H1 (cell line): ENCODE results near the gene FRS2. TPM values are rescaled to one million over a fixed set of nuclear protein-coding genes. Genes with fewer than 3 reads are reported as not detected.

Source experiments
- CHD2 ChIP-seq: IDR thresholded peaks from 2 replicates; pipeline ENCODE4 v1.6.1; 2012; ENCODE audit warnings: low read length, improper control_type of control experiment
- polyA plus RNA-seq, 7 experiments: library from polyadenylated mRNA; depleted of rRNA in 3 of 7; stranded (reverse) in 5 of 7; unstranded in 2 of 7; fragments of >200 nt in 5 of 7; fragments of 200-250 nt in 2 of 7; gene quantifications; 1 replicate in 5 of 7; 2 replicates in 1 of 7; 4 replicates in 1 of 7; pipeline versions ENCODE4 v1.2.1 to v1.2.3, GENCODE V29; 2011 to 2013; ENCODE audit warnings: missing spikeins in 2 of 7, mixed read lengths in 2 of 7
- total RNA-seq: library from RNA; stranded (reverse); fragmentation: NEBNext Ultra II Directional; extraction: Animal tissue kit (Norgen Biotek cat#: 25700); gene quantifications from 2 replicates; pipeline ENCODE4 v1.2.1, GENCODE V29; 2021
- TF ChIP-seq, protein P1 (sequence below), 3 experiments: IDR thresholded peaks; 1 replicate in 2 of 3; 2 replicates in 1 of 3; pipeline versions ENCODE4 v1.5.1 to v1.6.1; 2011; ENCODE audit warnings: low read length in 3 of 3, mild to moderate bottlenecking in 3 of 3, inconsistent platforms in 2 of 3, low read depth in 1 of 3, moderate library complexity in 1 of 3; ENCODE audit not compliant: insufficient read depth in 1 of 3; ENCODE audit errors: control extremely low read depth in 1 of 3

FRS2 gene
- total and polyA plus RNA-seq, 2 of the 8 experiments (the other 6 are each of a cell fraction or from before 2014, with no cell fraction given), result 10.3 to 35.8 TPM

DNA sequence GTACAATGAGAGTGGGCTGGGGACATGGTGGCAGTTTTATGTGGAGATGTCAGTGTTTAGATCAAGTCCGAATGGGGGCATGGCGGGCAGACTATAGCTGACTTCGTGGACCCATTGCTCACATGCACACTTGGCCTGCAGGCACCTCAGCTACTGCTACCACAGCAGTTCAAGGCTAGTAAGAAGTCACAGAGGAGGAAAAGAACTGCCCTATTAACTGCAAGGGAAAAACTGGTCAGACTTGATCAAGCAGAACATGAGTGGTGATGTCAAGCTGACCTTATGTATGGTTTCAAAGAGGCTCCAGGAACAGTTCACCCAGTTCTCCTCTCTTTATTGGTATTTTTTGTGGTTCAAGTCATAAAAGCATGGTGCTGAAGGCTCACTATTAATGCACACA, 30.2 kb upstream of the FRS2 start (continued):
- TF ChIP-seq, protein P1, sequence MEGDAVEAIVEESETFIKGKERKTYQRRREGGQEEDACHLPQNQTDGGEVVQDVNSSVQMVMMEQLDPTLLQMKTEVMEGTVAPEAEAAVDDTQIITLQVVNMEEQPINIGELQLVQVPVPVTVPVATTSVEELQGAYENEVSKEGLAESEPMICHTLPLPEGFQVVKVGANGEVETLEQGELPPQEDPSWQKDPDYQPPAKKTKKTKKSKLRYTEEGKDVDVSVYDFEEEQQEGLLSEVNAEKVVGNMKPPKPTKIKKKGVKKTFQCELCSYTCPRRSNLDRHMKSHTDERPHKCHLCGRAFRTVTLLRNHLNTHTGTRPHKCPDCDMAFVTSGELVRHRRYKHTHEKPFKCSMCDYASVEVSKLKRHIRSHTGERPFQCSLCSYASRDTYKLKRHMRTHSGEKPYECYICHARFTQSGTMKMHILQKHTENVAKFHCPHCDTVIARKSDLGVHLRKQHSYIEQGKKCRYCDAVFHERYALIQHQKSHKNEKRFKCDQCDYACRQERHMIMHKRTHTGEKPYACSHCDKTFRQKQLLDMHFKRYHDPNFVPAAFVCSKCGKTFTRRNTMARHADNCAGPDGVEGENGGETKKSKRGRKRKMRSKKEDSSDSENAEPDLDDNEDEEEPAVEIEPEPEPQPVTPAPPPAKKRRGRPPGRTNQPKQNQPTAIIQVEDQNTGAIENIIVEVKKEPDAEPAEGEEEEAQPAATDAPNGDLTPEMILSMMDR (IDR thresholded peaks at IDR 0.05; ENCODE audit: control extremely low read depth in 1 of 3, insufficient read depth in 1 of 3, low read depth in 1 of 3, low read length in 3 of 3), result no peak
- TF ChIP-seq CHD2, result no peak
